Tibial nerve (tissue), 4 donors: ENCODE data around the gene MCUB. TPM values are rescaled to one million over a fixed set of nuclear protein-coding genes. Genes with fewer than 3 reads are reported as not detected.

Source experiments
- DNase-seq, 2 donors: peaks; one replicate each; pipeline ENCODE4 v3.0.0-alpha.2; 2019; ENCODE audit warnings: low spot score in 2 of 2
- H3K27ac ChIP-seq, 4 donors: fragments of 200-600 bp; sonication (generic) in 3 of 4; one replicate each; pipeline ENCODE4 v1.5.1; 2017 to 2019; ENCODE audit warnings: mild to moderate bottlenecking in 1 of 4
- H3K27me3 ChIP-seq, 2 donors: fragments of 200-600 bp; sonication (generic) in 1 of 2; one replicate each; pipeline versions ENCODE4 v1.5.1 to v1.6.0; 2017 to 2019
- H3K36me3 ChIP-seq, 3 donors: fragments of 200-600 bp; sonication (generic); one replicate each; pipeline ENCODE4 v1.5.1; 2018 to 2019
- H3K4me1 ChIP-seq, 4 donors: fragments of 200-600 bp; sonication (generic) in 3 of 4; one replicate each; pipeline ENCODE4 v1.5.1; 2017 to 2019
- H3K4me3 ChIP-seq, 4 donors: fragments of 200-600 bp; sonication (generic) in 3 of 4; one replicate each; pipeline ENCODE4 v1.5.1; 2017 to 2019; ENCODE audit warnings: mild to moderate bottlenecking in 1 of 4, moderate library complexity in 1 of 4
- H3K9me3 ChIP-seq, 4 donors: fragments of 200-600 bp; sonication (generic) in 3 of 4; one replicate each; pipeline ENCODE4 v1.5.1; 2017 to 2019
- CTCF ChIP-seq, 5 experiments: fragments of 200-600 bp in 3 of 5; fragments of 450-650 bp in 2 of 5; sonication (generic) in 3 of 5; IDR thresholded peaks; one replicate each; pipeline ENCODE4 v1.5.1; 2016 to 2019; ENCODE audit warnings: antibody characterized with exemption in 5 of 5, mild to moderate bottlenecking in 3 of 5, moderate library complexity in 2 of 5
- EP300 ChIP-seq, 2 donors: sonication (generic); formaldehyde crosslinking; IDR thresholded peaks; one replicate each; pipeline ENCODE4 v1.6.1; 2017; ENCODE audit warnings: antibody characterized with exemption in 2 of 2, mild to moderate bottlenecking in 1 of 2
- POLR2A ChIP-seq, 2 donors: fragments of 450-650 bp; IDR thresholded peaks; one replicate each; pipeline ENCODE4 v1.6.1; 2017; ENCODE audit warnings: antibody characterized with exemption in 2 of 2, mild to moderate bottlenecking in 2 of 2, moderate library complexity in 2 of 2
- WGBS, 2 donors: methylation state at CpG; one replicate each; pipeline ENCODE4 v1.1.5; 2018; 5-methylcytosine and 5-hydroxymethylcytosine counted together
- total RNA-seq, 4 donors: library from RNA; depleted of rRNA; stranded (reverse); fragments of >200 nt; gene quantifications; one replicate each; pipeline ENCODE4 v1.1.0, GENCODE V29; 2016

The MCUB gene
- total RNA-seq, 4 donors from 2014 or later, result 15.5 to 57.3 (median 24.4) TPM

GRCh38 chr4:109708435-109708834 lies 148.4 kb downstream of the MCUB start:
- TF ChIP-seq POLR2A (IDR thresholded peaks at IDR 0.05) (no peak), EP300 (IDR thresholded peaks at IDR 0.05) (no peak), CTCF (IDR thresholded peaks at IDR 0.05) (no peak)
- peaks cover 0 to 33% (median 0%) of the 10 kb centered on the region in 3 donors for H3K36me3 ChIP-seq
- DNase-seq, result no peak
- H3K4me3 ChIP-seq, result no peak overlapping the region
- no peak overlapping the region for H3K27ac ChIP-seq
- H3K4me1 ChIP-seq, result peaks cover 0 to 12% (median 0%) of the 10 kb centered on the region in 4 donors
- no peaks in the 10 kb centered on the region for H3K9me3 ChIP-seq
- 61 to 65% methylated on average over 2 of the region's 2 CpGs for WGBS, 2 donors
- no peaks in the 10 kb centered on the region for H3K27me3 ChIP-seq

- H3K4me1 ChIP-seq, result peaks cover 0 to 7% (median 0%) of the 10 kb centered on the region in 4 donors
- no peak overlapping the region for H3K27ac ChIP-seq
- H3K27me3 ChIP-seq, result no peaks in the 10 kb centered on the region
- DNase-seq, result no peak
- H3K36me3 ChIP-seq, result peaks cover 0 to 39% (median 0%) of the 10 kb centered on the region in 3 donors
- no peak overlapping the region for H3K4me3 ChIP-seq
- no peak for TF ChIP-seq POLR2A (IDR thresholded peaks at IDR 0.05)
- TF ChIP-seq CTCF (IDR thresholded peaks at IDR 0.05), result no peak
- TF ChIP-seq EP300 (IDR thresholded peaks at IDR 0.05), result no peak
- no peaks in the 10 kb centered on the region for H3K9me3 ChIP-seq
- WGBS, 2 donors, result 86 to 100% methylated on average over 1 of the region's 1 CpG
Observed at GRCh38 chr4:109708990-109709389, 148.9 kb downstream of the MCUB start.

- no peak overlapping the region for H3K27ac ChIP-seq
- TF ChIP-seq EP300 (IDR thresholded peaks at IDR 0.05) (no peak), POLR2A (IDR thresholded peaks at IDR 0.05) (no peak), CTCF (IDR thresholded peaks at IDR 0.05) (no peak)
- DNase-seq, result no peak
- H3K9me3 ChIP-seq, result no peaks in the 10 kb centered on the region
- no peak overlapping the region for H3K4me3 ChIP-seq
- no peaks in the 10 kb centered on the region for H3K4me1 ChIP-seq
- no peaks in the 10 kb centered on the region for H3K27me3 ChIP-seq
- 95 to 96% methylated on average over 3 of the region's 3 CpGs for WGBS, 2 donors
- H3K36me3 ChIP-seq, result peaks cover 0 to 67% (median 0%) of the 10 kb centered on the region in 3 donors
Observed at GRCh38 chr4:109713500-109713899, 153.5 kb downstream of the MCUB start.

- Histone ChIP-seq H3K36me3 (peaks cover 0 to 34% (median 0%) of the 10 kb centered on the region in 3 donors), H3K4me3 (no peak overlapping the region), H3K4me1 (no peaks in the 10 kb centered on the region), H3K27me3 (no peaks in the 10 kb centered on the region), H3K27ac (no peak overlapping the region), H3K9me3 (no peaks in the 10 kb centered on the region)
- no peak for TF ChIP-seq CTCF (IDR thresholded peaks at IDR 0.05)
- no peak for TF ChIP-seq EP300 (IDR thresholded peaks at IDR 0.05)
- no peak for TF ChIP-seq POLR2A (IDR thresholded peaks at IDR 0.05)
- 95 to 98% methylated on average over 1 of the region's 1 CpG for WGBS, 2 donors
- no peak for DNase-seq
Observed at GRCh38 chr4:109718759-109719158, 158.7 kb downstream of the MCUB start.

GRCh38 chr4:109719604-109720003 lies 159.6 kb downstream of the MCUB start:
- H3K27ac ChIP-seq, result no peak overlapping the region
- TF ChIP-seq CTCF (IDR thresholded peaks at IDR 0.05), result no peak
- no peak for TF ChIP-seq EP300 (IDR thresholded peaks at IDR 0.05)
- no peak for TF ChIP-seq POLR2A (IDR thresholded peaks at IDR 0.05)
- no peak overlapping the region for H3K4me3 ChIP-seq
- no peak for DNase-seq
- H3K36me3 ChIP-seq, result peaks cover 0 to 26% (median 0%) of the 10 kb centered on the region in 3 donors
- no peaks in the 10 kb centered on the region for H3K9me3 ChIP-seq
- H3K27me3 ChIP-seq, result no peaks in the 10 kb centered on the region
- H3K4me1 ChIP-seq, result no peaks in the 10 kb centered on the region
- WGBS, 2 donors, result 93 to 97% methylated on average over 4 of the region's 4 CpGs
